HG03442 (cell line): Measurements from ENCODE around the gene B4GALT3.

Experiments
- ATAC-seq: cut with Tn5 transposase; IDR thresholded peaks from one replicate; pipeline ENCODE4 v1.9.1; 2021; ENCODE audit warnings: mild to moderate bottlenecking, moderate library complexity; ENCODE audit not compliant: unreplicated experiment

B4GALT3 gene

DNA sequence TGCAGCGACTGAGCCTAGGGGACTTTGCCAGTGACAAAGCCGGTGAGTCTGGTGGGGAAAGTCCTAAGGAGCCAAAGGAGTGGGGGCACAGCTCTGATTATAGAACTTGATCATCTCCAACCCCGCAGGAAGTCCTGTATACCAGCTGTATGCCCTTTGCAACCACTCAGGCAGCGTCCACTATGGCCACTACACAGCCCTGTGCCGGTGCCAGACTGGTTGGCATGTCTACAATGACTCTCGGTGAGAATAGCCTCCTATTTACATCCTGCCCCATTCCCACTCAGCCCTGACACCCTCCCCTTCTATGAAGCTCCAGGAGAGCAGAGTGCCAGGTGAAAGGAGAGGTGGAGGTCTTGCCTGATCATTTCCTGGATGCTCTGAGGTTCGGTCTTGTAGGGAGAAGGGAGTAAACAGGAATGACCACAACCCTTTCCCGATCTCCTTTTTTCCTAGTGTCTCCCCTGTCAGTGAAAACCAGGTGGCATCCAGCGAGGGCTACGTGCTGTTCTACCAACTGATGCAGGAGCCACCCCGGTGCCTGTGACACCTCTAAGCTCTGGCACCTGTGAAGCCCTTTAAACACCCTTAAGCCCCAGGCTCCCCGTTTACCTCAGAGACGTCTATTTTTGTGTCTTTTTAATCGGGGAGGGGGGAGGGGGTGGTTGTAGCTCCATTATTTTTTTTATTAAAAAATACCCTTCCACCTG lies 12.3 kb downstream of the B4GALT3 start:
- ATAC-seq: no peak

DNA sequence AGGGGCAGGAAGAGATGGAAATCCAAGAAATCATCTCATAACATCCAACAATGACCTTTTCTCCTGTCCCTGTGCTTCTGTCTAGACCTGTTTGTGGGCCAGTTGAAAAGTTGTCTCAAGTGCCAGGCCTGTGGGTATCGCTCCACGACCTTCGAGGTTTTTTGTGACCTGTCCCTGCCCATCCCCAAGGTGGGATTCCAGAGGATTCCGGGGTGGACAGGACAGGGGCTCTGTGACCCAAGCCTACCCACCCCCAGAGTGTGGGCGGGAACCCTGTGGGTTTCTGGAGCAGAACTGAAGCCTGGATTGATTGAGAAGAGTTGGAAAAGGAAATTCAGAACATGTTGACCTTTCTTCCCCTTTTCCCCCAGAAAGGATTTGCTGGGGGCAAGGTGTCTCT lies 13.5 kb downstream of the B4GALT3 start:
- no peak for ATAC-seq

DNA sequence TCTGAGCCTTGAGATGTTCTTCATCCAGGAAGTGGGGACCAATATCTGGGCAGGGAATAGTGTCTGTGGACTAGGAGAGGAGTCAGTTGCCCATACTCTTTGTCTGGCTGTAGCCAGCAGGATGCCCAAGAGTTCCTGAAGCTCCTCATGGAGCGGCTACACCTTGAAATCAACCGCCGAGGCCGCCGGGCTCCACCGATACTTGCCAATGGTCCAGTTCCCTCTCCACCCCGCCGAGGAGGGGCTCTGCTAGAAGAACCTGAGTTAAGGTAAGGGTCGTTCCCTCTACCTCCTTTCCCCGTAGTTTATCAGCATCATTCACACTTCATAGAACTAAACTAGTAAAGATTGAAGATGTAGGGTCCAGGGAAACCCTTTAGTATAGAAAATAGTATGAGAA lies 14.5 kb downstream of the B4GALT3 start:
- ATAC-seq: no peak

DNA sequence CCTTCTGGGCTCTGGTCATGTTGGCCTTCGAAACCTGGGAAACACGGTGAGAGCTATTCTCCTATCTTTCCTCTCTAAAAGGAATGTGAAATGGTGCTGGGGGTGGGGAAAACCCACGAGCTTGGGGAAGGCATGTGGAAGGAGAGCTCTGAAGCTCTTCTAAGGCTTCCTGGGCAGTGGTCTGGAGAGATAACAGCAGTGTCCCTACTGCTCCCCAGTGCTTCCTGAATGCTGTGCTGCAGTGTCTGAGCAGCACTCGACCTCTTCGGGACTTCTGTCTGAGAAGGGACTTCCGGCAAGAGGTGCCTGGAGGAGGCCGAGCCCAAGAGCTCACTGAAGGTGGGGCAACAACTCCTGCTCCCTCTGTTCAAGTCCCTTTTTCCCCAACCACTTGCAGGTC lies 15.3 kb downstream of the B4GALT3 start:
- ATAC-seq: no peak

DNA sequence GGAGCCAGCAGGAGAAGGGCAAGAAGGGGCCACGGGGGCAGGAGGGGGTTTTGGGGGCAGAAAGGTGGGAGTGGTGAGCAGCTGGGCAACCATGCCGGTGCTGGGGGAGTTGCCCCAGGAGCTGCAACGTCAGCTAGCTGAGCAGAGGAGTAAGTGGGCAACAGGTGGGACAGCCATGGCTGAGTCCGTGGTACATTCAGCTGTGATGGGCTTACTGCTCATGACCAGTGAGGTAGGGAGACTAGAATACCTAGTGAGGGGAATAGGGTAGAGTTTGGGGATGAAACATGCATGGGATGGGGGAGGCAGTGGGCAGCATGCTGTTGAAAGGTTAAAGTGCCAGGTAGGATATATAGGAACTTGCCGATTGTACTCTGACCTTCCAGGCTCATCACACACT lies 15.7 kb downstream of the B4GALT3 start:
- no peak for ATAC-seq

DNA sequence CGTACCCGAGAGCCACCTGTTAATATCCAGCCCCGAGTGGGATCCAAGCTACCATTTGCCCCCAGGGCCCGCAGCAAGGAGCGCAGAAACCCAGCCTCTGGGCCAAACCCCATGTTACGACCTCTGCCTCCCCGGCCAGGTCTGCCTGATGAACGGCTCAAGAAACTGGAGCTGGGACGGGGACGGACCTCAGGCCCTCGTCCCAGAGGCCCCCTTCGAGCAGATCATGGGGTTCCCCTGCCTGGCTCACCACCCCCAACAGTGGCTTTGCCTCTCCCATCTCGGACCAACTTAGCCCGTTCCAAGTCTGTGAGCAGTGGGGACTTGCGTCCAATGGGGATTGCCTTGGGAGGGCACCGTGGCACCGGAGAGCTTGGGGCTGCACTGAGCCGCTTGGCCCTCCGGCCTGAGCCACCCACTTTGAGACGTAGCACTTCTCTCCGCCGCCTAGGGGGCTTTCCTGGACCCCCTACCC lies 16.6 kb downstream of the B4GALT3 start:
- ATAC-seq: no peak

DNA sequence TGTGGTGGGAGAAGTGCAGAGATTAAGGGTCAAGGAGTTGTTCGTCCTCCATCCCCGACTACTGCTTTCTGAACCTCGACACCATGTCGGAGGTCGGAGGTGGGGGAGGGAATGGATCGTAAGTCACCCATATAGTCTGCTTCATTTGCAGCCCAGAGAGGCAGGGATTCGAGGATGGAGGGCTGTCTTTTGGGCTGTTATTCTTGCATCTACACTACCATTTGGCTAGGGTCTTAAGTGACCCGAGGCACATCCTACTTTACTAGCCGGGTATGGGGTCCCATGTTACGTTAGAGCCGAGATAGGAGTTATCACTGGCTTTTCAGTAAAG lies 17.4 kb downstream of the B4GALT3 start:
- no peak for ATAC-seq

DNA sequence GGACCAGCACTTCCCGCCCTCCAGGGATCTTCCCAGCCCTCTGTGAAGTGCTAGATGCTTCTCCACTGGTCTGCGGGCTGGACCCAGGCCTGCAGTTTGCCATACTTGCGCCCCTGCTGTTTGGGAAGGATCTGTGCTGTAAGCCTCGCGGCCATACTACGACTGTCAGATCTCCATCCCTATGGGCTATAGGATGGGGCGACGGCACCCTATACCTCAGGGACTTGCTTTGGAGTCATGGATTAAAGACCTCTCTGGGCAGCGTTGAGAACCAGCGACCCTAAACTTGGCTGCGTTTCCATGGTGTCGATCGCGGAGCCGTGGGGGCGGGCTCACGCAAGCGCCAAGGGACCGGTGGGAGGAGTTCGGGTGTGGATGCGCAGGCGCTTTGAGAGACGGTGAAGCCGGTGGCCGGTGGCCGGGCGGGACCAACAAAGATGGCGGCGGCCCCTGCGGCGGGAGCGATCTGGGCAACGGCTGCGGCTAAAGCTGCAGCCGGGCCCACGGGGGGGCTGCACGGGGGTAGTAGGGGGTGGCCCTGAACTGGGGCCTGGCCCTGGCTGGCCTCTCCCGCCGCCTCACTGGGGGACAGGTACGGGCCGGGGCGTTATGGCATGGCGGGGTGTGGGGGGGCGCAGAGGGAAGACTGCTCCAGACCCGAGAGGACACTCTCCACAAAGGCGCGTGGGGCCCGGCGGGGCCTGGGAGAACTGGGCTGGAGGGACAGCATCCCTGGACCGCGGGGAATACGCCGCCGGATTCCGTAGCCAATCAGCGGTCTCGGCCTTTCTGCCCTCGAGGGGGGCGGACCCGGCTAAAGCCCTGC lies 18.0 kb downstream of the B4GALT3 start, which contains the start of gene USP21:
Gene USP21, plus strand, starts transcription at position 414 of the 826 bp plus-strand sequence. CDS start 1,141 bp downstream, outside the sequence.
- ATAC-seq: peak; percentile 89

DNA sequence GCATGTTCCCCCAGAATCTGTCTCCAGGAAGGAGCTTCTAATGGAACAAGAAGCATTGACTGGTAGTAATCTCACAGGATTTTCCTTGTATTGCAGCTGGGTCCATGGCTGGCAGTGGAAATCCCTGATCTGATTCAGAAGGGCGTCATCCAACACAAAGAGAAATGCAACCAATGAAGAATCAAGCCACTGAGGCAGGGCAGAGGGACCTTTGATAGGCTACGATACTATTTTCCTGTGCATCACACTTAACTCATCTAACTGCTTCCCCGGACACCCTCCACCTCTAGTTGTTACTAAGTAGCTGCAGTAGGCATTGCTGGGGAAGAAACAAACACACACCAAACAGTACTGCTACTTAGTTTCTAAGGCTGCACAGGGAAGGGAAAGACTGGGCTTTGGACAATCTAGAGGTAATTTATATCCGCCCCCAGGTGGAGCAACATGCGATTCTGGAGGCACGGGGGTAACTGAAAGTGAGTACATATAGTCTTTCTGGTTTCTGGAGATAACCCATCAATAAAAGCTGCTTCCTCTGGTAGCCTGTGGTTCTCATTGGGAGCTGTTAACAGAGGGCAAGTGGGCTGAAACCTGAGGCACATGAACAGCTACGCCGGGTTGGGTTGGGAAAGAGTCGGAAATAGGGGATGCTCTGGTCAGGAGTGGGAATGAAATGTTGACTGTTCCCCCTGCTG lies 18.8 kb downstream of the B4GALT3 start:
- no peak for ATAC-seq

DNA sequence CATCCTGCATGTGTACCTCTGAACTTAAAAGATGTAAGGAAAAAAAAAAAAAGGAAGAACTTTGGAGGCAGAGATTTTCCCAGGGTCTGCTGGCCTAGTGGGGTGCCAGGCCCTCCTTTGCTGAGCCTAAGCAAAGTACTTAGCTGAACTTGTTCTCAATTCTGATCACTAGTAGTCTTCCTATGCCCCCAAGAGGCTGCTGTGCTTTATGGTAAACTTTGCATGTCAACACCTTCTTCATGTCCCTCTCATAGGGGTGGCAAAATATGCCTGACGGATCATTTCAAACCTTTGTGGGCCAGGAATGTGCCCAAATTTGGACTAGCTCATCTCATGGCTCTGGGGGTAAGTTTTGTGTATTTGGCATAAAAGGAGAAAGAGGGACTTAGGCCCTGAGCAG lies 19.4 kb downstream of the B4GALT3 start:
- ATAC-seq: no peak

DNA sequence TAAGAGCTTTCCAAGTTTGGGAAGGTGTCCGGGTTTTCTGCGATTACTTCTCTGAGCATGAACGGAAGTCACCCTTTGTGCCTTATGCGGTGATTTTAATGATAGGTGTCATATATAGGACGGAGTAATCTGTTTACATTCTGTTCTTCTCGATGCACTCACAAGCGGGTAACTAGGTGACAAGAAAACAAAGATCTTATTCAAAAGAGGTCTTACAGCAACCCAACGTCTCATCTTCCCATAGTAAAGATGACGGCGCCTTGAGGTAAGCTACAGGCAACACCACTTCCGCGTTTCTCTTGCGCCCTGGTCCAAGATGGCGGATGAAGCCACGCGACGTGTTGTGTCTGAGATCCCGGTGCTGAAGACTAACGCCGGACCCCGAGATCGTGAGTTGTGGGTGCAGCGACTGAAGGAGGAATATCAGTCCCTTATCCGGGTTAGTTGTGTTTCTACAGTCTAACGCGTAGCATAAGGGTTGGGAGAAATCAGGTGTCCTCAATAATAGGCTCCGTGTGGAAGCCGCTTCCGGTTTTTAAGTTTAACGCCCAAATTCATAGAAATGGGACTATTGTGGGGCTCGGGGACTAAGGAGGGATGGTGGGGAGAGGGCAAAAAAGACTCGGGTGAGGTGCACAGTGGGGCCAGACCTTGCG lies 23.5 kb downstream of the B4GALT3 start, which contains the start of gene UFC1:
Gene UFC1, plus strand, starts transcription at position 297 of the 656 bp plus-strand sequence. Its CDS starts 20 bp downstream, at position 317.
- ATAC-seq: peak; percentile 90

DNA sequence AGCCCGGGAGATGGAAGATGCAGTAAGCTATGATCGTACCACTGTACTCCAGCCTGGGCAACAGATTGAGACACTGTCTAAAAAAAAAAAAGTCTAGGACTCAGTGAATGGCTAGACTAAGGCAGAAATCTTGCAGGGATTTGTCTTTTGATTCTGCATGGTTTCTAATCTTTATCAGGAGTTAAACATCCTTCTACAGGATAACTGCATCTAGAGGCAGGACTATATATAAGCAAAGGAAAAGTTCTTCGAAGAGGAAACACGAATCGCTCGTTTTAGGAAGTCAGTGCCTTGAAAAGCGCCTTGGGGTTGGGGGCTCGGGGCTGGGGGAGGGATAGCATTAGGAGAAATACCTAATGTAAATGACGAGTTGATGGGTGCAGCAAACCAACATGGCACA lies 24.1 kb downstream of the B4GALT3 start:
- no peak for ATAC-seq

DNA sequence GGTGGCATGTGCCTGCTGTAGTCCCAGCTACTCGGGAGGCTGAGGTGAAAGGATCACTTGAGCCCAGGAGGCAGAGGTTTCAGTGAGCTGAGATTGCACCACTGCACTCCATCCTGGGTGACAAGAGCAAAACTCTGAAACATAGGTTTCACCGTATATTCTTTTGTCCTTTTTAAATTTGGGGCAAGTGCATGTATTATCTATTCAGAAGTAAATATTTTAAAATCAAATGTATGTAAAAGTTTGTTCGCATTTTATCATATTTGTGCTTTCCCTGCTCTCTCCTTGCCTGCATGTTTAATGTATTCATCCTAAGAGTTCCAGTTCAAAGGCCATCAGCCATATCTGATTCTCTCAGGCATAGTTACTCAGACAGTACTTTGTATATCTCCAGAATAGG lies 31.5 kb downstream of the B4GALT3 start:
- ATAC-seq: no peak

DNA sequence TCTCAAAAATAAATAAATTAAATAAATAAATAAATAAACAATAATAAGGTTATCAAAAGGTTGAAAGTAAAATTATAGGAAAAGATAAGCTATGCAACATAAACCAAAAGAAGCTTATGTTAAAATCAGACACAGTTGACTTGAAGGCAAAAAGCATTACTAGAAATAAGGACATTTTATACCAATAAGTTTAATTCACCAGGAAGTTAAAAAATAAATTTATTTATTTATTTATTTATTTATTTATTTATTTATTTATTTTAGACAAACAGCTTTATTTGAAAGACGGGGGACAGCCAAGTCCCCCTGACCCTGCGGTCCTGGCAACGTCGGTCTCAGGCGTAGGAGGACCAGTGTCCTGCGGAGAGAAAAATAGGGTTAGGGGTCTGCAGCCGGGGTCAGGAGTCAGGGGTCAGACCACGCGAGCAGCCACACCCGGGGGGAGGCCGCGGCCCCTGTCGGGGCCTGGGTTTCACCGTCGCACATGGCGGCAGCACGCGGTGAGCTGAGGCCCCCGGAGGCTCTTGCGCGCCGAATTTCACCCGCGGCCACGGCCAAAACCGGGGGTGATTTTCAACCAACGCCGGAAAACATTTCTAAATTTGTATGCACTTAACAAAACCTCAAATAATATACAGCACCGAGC lies 36.4 kb downstream of the B4GALT3 start:
- ATAC-seq: no peak

DNA sequence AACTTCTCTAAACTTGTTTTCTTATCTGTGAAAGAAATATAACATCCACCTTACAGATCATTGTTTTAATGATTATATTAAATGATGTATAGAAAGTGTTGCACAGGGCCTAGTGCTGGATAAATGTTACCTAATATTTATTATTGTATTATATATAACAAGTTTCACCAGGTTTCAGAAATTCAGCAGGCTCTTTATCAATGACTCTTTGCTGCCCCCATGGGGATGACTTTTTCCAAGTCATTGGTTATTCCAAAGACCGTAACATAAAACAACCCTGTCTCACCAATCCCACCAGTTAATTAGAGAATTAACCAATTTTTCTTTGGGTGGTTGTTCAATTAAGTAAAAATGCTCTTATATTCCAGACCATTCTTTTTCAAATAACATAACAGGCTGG lies 37.5 kb downstream of the B4GALT3 start:
- no peak for ATAC-seq

DNA sequence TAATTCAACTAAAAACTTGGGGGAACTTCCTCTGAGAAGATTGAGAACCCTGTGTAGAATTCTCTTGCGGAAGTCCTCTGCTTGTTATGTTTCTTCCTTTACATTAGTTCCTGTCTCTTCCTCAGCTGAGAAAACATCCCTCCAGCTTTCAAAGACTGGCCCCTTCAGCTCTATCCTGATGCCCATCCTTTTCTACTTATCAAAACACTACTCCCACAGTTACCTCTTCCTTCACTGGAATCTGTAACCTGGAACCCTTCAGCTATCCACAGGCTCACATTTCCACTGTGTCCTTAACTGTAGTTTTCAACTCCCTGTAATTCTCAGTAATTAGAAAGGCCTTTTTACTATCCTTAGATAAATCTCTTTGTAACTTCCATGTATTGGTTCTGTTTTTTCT lies 38.9 kb downstream of the B4GALT3 start:
- no peak for ATAC-seq

DNA sequence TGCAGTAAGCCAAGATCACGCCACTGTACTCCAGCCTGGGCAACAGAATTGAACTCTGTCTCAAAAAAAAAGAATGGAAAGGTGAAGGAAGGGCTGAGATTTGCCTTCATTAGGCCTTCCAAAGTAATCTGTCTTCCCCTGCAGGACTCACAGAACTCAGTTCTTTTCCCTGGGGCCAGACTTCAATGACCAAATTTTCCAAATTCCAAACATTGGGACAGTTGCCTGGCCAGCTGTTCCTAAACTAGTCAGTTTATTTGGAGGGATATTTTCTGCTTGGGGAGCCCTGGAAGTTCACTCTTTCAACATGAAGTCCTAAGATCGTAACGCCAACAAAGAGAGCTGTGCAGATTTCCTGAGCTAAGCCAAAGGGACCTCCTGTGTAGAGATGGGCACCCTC lies 39.4 kb downstream of the B4GALT3 start:
- ATAC-seq: no peak

DNA sequence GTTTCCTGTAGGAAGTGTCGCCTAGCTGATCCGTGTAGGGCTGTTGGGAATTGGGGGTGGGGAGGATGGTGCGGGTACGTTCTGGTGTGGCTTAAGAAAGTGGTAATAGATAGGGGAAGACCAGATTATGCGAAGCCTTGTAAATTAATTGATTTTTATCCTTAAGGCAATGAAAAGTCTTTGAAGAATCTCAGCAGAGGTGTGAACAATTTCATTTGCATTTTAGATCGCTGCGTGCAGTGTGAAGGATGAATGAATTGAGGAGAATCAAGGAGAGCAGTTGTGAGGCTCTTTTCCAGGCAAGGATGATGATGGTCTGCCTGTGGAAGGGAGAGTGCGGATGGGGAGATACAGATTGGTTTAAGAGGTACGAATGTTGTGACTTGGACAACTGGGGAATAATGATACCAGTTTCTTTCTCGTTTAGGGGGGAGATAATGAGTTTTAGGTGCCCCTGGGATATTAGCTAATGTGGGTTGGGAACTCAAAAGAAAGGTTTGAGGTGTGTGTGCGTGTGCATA lies 44.0 kb downstream of the B4GALT3 start:
- ATAC-seq: no peak

DNA sequence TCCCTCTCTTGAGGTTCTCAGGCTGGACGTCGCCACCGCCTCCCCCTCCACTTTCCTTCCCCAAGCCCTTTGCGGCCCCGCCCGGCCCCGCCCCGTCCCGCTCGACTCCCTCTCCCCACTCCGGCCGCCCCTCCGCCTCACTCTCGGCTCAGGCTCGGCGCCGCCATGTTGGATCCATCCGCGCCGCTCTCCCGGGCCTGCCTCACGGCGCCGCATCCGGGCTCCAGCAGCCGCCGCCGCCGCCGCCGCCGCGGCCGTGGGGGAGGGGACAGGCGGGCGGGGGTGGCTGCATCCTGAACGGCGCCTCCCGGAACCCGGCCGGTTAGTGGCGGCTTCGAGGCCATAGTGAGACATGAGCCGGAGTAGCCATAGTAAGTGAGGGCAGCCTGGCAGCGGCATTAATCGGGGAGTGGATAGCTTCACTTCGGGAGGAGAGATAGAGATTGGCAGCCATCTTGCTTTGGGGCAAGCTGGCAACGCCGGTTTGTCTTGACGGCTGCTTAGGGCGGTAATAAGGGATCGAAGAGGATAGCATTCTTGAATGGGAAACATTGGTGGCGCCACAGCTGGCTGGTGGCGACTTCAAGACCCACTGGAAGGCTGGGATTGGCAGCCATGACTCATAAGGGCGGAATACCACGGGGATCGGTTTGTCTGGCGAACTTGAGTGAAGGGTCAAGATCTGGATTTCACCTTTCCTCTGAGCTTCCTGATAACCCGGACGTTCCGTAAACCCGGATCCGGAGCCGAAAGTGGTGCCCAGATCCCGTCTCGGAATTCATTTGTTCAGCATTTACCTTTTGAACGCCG lies 44.7 kb downstream of the B4GALT3 start, which contains the start of gene DEDD:
Gene DEDD, minus strand, starts transcription at position 258 of the 810 bp plus-strand sequence. CDS start 8,205 bp downstream, outside the sequence.
- ATAC-seq: peak; percentile 96
